Erythroblast (primary cell): ENCODE results near the gene RELT.

Source experiments
- GATA1 ChIP-seq: IDR thresholded peaks from 2 replicates; pipeline ENCODE4 v1.6.1; 2011; ENCODE audit warnings: low read depth, mild to moderate bottlenecking, control low read depth, low read length, moderate library complexity
- POLR2A ChIP-seq: IDR thresholded peaks from 2 replicates; pipeline ENCODE4 v1.6.1; 2011; ENCODE audit warnings: mild to moderate bottlenecking, low read length

GRCh38 chr11:73384125-73384441 is 7.9 kb downstream of the RELT start:
- TF ChIP-seq POLR2A: no peak
- TF ChIP-seq GATA1: no peak
